HG03175 (cell line): ENCODE measurements around the gene SLIRP.
"Not testable (repeated sequence)": the region's sequence is repeated elsewhere in the genome, so short reads cannot be mapped to it uniquely, and the experiment has no call there.

ENCODE experiments used
- ATAC-seq: cut with Tn5 transposase; IDR thresholded peaks from one replicate; pipeline ENCODE4 v1.9.1; 2021; ENCODE audit warnings: mild to moderate bottlenecking, moderate library complexity; ENCODE audit not compliant: unreplicated experiment

The SLIRP gene

DNA sequence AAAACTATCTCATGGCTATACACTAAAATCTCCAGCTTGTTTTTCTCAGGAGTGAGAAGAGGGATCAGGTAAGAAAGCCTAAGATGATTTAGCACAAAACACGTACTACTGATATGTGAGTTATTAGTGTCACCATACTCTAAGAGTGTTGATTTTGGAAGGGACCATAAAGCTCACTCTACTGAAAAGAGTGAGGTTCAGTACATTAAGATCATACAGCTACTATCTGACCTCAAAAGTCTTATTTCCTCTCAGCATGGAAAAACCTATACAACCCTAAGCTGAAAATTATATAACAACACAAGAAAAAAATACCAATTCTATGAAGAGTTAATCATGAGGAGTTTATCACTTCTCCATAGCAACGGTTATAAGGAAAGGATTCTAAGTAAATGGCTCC lies 33.5 kb downstream of the SLIRP start:
- no peak for ATAC-seq

DNA sequence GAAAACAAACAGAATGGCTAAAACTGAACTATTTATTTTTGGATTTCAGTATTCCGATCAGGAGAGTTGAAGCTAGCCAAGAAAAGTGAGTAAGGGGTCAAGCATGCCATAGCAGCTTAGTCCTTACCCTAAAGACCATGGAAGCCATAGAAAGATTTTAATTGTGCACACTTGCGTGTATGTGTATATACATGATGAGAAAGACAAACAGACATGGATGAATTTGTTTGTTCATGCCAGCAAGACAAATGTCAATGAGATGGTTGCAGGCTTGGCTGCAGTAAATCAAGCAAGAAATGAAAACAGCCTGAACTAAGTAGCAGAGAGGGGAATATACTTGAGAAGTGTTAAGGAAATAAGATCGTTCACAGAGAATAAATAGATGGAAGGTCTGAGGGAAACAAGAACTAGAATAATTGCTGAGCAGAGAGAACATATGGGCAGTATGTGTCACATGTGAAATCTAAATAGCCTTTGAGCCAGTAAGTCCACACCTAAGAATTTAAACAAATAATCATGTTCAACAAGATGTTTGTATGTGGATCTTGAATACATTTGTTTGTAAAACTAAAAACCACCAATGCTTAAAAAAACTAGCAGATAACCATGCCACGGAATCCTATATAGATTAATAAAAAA lies 38.3 kb downstream of the SLIRP start:
- no peak for ATAC-seq

DNA sequence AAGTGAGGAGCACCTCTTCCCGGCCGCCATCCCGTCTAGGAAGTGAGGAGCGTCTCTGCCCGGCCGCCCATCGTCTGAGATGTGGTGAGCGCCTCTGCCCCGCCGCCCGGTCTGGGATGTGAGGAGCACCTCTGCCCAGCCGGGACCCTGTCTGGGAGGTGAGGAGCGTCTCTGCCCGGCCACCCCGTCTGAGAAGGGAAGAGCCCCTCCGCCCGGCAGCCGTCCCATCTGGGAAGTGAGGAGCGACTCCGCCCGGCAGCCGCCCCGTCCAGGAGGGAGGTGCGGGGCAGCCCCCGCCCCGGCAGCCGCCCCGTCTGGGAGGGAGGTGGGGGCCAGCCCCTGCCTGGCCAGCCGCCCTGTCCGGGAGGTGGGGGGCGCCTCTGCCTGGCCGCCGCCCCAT lies 39.5 kb downstream of the SLIRP start:
- ATAC-seq = not testable (repeated sequence)

DNA sequence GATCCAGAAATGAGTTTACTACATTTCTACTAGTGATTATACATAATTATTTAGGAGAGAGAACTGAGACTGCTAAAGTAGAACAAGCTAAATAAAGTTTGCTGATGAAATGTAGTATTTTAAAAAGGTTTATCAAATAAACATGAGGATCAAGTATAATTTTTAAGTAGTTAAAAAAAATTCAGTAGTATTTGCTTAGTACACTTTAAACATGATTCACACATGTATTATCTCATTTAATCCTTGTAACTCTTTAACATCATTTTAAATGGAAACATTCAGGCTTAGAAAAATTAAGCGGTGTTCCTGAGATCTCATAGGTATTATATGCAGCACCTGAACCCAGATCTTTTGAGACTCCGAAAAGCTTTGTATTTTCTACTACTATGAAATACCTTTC lies 44.4 kb downstream of the SLIRP start:
- no peak for ATAC-seq

DNA sequence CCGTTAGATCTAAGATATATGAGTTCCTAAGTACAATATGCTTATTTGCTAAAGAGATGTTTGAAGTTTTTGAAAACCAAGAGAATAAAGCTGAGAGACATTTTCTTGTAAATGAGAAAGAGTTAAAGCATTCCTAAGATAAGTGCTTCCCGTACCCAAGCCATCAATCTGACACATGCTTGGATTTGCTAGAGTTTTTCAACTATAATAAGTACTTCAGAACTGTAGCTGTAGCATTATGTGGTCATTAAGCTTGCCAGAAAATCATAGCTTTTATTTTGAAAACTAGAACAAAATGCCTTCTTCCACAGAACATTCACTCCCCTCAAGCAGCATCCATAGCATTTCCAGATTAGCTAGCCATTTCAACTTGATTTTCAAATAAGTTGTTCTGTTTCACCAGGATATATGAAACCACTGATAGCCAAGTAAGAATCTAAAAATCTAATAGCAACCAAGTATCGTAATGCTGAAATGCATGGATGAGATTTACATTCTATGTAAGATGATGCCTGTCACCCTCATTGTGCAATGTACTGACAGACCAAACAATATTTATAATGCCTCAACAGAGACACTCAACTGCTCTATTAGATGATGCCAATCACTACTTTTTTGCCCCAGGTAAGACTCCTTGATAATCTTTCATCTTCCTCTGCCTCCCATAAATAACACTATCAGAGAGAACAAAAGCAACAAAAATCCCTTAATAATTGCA lies 45.1 kb downstream of the SLIRP start:
- ATAC-seq = no peak

GRCh38 chr14:77760381-77761204 lies 52.7 kb downstream of the SLIRP start, which contains the start of gene SNW1:
Gene SNW1 (minus strand): TSS chr14:77761156. CDS start chr14:77761127, 29 bp downstream.
- peak; percentile 87 for ATAC-seq

DNA sequence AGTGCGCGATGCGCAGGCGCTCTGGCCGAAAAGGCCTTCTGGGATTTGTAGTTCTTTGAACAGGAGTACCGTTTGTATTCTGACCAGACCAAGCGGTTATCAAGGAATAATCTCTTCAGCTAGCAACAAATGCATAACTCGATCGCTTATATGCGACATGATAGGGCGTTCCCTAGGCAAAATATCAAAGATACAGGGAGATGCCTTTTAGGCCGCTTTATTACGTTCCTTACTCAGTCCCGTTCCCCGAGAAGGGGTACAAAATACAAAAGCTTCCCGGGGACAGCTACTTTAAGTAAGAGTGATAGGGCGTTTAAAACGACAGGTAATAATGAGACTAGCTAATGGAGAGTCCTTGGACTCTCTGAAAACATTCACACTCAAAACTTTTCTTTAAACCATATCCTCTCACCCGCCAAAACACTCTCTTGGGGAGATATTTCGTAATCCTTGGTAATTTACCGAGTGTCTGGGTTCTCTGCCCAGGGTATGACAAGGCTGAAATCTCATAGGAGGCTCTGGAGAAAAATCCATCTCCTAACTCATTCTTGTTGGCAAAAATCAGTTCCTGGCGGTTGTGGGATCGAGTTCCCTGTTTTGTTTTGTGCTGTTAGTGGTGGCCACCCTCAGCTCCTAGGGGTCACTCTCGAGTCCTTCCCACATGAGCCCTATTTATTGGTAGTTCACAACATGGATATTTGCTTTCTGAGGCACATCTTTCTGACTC lies 53.5 kb downstream of the SLIRP start:
- ATAC-seq = peak; percentile 26

GRCh38 chr14:77763316-77763715 lies 55.4 kb downstream of the SLIRP start:
- no peak for ATAC-seq

DNA sequence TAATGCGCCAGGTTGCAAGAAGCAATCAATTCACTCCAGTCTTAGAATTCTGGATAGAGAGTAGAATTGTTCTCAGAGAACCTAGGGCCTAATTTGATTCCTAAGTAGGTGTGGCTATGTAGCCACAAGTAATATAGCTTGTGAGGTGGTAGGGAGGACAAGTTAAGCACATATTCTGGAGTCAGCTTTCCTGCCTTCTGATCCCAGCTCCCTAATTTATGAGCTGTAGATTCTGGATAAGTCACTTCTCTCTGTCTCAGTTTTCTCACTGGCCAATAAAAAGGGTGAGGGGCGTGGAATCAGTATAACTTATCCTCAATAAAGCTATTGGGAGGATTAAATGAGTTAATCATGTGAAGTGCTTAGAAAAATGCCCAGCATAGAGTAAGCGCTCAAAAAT lies 56.1 kb downstream of the SLIRP start:
- no peak for ATAC-seq
